GM12875 (cell line): Measurements from ENCODE around the gene RAB9A.

Experiments
- H3K4me3 ChIP-seq: one replicate; pipeline ENCODE4 v1.5.1; 2011; ENCODE audit warnings: low read depth, low read length, control low read depth
- TF ChIP-seq, protein P1 (sequence below): IDR thresholded peaks from 2 replicates; pipeline ENCODE4 v1.5.1; 2011; ENCODE audit warnings: low read depth, mild to moderate bottlenecking, control low read depth, inconsistent platforms, low read length, moderate library complexity, borderline replicate concordance; ENCODE audit not compliant: insufficient read depth

Gene RAB9A

GRCh38 chrX:13651150-13651549 lies 37.8 kb upstream of the RAB9A start:
- TF ChIP-seq, protein P1, sequence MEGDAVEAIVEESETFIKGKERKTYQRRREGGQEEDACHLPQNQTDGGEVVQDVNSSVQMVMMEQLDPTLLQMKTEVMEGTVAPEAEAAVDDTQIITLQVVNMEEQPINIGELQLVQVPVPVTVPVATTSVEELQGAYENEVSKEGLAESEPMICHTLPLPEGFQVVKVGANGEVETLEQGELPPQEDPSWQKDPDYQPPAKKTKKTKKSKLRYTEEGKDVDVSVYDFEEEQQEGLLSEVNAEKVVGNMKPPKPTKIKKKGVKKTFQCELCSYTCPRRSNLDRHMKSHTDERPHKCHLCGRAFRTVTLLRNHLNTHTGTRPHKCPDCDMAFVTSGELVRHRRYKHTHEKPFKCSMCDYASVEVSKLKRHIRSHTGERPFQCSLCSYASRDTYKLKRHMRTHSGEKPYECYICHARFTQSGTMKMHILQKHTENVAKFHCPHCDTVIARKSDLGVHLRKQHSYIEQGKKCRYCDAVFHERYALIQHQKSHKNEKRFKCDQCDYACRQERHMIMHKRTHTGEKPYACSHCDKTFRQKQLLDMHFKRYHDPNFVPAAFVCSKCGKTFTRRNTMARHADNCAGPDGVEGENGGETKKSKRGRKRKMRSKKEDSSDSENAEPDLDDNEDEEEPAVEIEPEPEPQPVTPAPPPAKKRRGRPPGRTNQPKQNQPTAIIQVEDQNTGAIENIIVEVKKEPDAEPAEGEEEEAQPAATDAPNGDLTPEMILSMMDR = no peak
- H3K4me3 ChIP-seq = no peak overlapping the region

- TF ChIP-seq, protein P1 = no peak
- H3K4me3 ChIP-seq = peak overlapping the region; percentile 44
Observed at GRCh38 chrX:13652287-13652793, 36.6 kb upstream of the RAB9A start.

GRCh38 chrX:13652850-13653693 lies 35.9 kb upstream of the RAB9A start, which contains the start of gene TCEANC:
TSS of gene TCEANC (plus strand) at chrX:13653141. CDS start at chrX:13662509, 9,368 bp downstream.
- peak within 1 kb of the TSS; percentile 83 for H3K4me3 ChIP-seq
- TF ChIP-seq, protein P1 = no peak

DNA sequence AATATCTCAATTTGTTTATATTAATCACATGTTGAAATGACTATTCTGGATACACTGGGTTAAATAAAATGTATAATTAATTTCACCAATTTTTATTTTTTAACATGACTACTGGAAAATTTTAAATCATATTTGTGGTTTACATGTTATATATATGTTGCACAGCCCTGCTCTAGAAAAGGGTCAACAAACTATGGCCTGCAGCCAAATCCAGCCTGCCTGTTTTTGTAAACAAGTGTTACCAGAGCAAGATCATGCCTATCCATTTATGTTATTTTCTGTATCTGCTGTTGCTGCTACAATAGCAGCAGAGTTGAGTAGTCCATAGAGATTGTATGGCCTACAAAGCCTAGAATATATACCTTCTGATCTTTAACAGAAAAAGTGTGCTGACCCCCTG lies 34.8 kb upstream of the RAB9A start:
- TF ChIP-seq, protein P1 = no peak
- no peak overlapping the region for H3K4me3 ChIP-seq

DNA sequence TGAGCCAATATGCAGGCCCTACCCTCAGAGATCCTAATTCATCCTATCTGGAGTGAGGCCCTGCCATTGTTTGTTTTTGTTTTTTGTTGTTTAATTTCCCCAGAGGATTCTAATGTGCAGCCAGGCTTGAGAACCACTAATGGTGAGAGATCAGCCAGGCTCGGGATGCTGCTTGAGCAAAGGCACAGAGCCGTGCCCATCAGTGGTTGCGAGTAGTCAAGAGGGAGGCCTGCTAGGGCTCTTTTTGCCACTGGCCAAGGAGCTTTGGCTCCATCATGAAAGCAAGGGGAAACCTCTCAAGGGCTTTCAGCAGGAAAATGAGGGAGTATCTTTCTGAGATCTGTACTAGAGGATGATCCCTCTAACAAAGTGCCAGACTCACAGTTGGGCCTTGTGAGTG lies 33.3 kb upstream of the RAB9A start:
- no peak overlapping the region for H3K4me3 ChIP-seq
- TF ChIP-seq, protein P1 = no peak

- TF ChIP-seq, protein P1 = peak; percentile 41; the same call in 1 of the 2 replicates
- H3K4me3 ChIP-seq = no peak overlapping the region
Observed at GRCh38 chrX:13658602-13659001, 30.3 kb upstream of the RAB9A start.

DNA sequence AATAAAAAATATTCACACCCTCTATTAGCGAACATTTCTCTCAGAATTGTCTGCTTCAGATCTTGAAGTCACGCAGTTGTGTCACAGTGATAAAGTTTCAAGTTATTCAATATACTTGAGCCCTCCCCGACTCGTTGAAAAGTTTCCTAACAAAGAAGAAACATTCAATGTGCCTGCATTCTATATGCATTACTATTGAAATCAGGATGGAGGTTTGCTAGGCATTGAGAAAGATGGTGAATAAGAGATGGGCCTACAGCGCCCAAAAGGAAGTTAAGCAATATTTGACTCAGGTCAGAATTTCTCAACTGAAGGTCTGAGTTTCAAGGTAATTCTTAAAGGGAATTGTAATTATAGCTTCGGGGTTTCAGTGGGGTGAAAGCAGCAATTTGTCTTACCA lies 29.9 kb upstream of the RAB9A start:
- TF ChIP-seq, protein P1 = no peak

More for the DNA sequence above, 29.9 kb upstream of the RAB9A start:
- H3K4me3 ChIP-seq = no peak overlapping the region
